GM23248 (cell line): Measurements from ENCODE around the gene TBC1D22A. TPM values are rescaled to one million over a fixed set of nuclear protein-coding genes. Genes with fewer than 3 reads are reported as not detected.

Source experiments
- DNase-seq: peaks from one replicate; pipeline ENCODE4 v3.0.0-alpha.2; 2015
- H2AFZ ChIP-seq: fragments of 200-600 bp; sonication (generic); 2 replicates; pipeline ENCODE4 v1.6.1; 2016; ENCODE audit warnings: antibody characterized with exemption
- H3F3A ChIP-seq: fragments of 200-600 bp; sonication (generic); 2 replicates; pipeline ENCODE4 v1.6.1; 2016; ENCODE audit warnings: mild to moderate bottlenecking, antibody characterized with exemption, mixed run types; ENCODE audit not compliant: insufficient read depth
- H3K27ac ChIP-seq: fragments of 200-600 bp; sonication (generic); 2 replicates; pipeline ENCODE4 v1.5.1; 2016; ENCODE audit warnings: mild to moderate bottlenecking
- H3K27me3 ChIP-seq: fragments of 200-600 bp; sonication (generic); replicated peaks from 2 replicates; pipeline ENCODE4 v1.6.1; 2016; ENCODE audit warnings: mild to moderate bottlenecking; ENCODE audit not compliant: insufficient read depth
- H3K36me3 ChIP-seq: fragments of 200-600 bp; sonication (generic); 2 replicates; pipeline ENCODE4 v1.6.1; 2016; ENCODE audit warnings: low read depth, mild to moderate bottlenecking
- H3K4me1 ChIP-seq: fragments of 200-600 bp; sonication (generic); 2 replicates; pipeline ENCODE4 v1.6.1; 2016; ENCODE audit warnings: mild to moderate bottlenecking; ENCODE audit not compliant: insufficient read depth
- H3K4me2 ChIP-seq: fragments of 200-600 bp; sonication (generic); one replicate; pipeline ENCODE4 v1.6.1; 2016; ENCODE audit warnings: mild to moderate bottlenecking; ENCODE audit not compliant: unreplicated experiment
- H3K4me3 ChIP-seq: fragments of 200-600 bp; sonication (generic); 2 replicates; pipeline ENCODE4 v1.5.1; 2016; ENCODE audit warnings: mild to moderate bottlenecking
- H3K79me2 ChIP-seq: fragments of 200-600 bp; sonication (generic); 2 replicates; pipeline ENCODE4 v1.6.1; 2016; ENCODE audit warnings: mild to moderate bottlenecking; ENCODE audit not compliant: insufficient read depth
- H3K9ac ChIP-seq: fragments of 200-600 bp; sonication (generic); 2 replicates; pipeline ENCODE4 v1.6.1; 2016; ENCODE audit warnings: mild to moderate bottlenecking
- H3K9me2 ChIP-seq: fragments of 200-600 bp; sonication (generic); 2 replicates; pipeline ENCODE4 v1.6.1; 2016; ENCODE audit warnings: mixed run types, mild to moderate bottlenecking, moderate library complexity; ENCODE audit not compliant: insufficient read depth
- H3K9me3 ChIP-seq: fragments of 200-600 bp; sonication (generic); one replicate; pipeline ENCODE4 v1.6.1; 2017; ENCODE audit warnings: low read depth
- H4K20me1 ChIP-seq: fragments of 200-600 bp; sonication (generic); 2 replicates; pipeline ENCODE4 v1.6.0; 2016; ENCODE audit not compliant: insufficient read depth
- EZH2 ChIP-seq: fragments of 200-600 bp; sonication (generic); IDR thresholded peaks from 2 replicates; pipeline ENCODE4 v1.6.1; 2018; ENCODE audit warnings: antibody characterized with exemption, mild to moderate bottlenecking; ENCODE audit not compliant: insufficient read depth, poor library complexity, severe bottlenecking
- EZH2phosphoT487 ChIP-seq: fragments of 200-600 bp; sonication (generic); IDR thresholded peaks from 2 replicates; pipeline ENCODE4 v1.6.1; 2018; ENCODE audit warnings: antibody characterized with exemption, moderate library complexity, mild to moderate bottlenecking, low read depth; ENCODE audit not compliant: insufficient read depth
- WGBS, 2 experiments: methylation state at CpG; one replicate each; pipeline ENCODE4 v1.1.6; 2015 to 2017; ENCODE audit warnings: low lambda C conversion rate in 2 of 2, low coverage in 1 of 2; ENCODE audit errors: missing lambda C conversion rate in 2 of 2; 5-methylcytosine and 5-hydroxymethylcytosine counted together
- in situ Hi-C: fragments of 300-500 bp; cut with MboI; formaldehyde crosslinking; loops from 2 replicates; pipeline ENCODE4 v1.15.0; 2020
- polyA plus RNA-seq: library from polyadenylated mRNA; unstranded; fragments of >200 nt; fragmentation: Nextera tagmentation; extraction: Ambion mirVana; gene quantifications from 2 replicates; pipeline ENCODE4 v1.2.1, GENCODE V29; 2016
- total RNA-seq: library from RNA; depleted of rRNA; stranded (reverse); fragments of >200 nt; shearing (Covaris generic); gene quantifications from 2 replicates; pipeline ENCODE4 v1.2.3, GENCODE V29; 2014

The TBC1D22A gene
- total and polyA plus RNA-seq, 2 experiments from 2014 or later, result 12.3 to 16.9 TPM

DNA sequence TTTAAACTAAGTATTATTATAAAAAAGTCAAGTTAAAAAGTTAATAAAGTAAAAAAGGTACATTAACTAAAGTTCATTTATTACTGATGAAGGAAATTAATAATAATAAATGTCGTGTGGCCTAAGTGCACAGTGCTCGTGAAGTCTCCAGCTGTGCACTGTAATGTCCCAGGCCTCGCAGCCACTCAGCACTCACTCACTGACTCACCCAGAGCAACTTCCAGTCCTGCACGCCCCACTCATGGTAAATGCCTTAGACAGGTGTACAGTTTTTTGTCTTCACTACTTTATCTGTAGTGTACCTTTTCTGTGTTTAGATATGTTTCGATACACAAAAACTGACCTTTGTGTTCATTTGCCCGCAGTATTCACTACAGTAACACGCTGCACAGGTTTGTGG, 175.5 kb downstream of the TBC1D22A start:
- 96 to 99% methylated on average over 7 of the region's 7 CpGs for WGBS, 2 experiments
- Histone ChIP-seq H3F3A (0 out of 2 replicates have a peak, but pooled peaks cover 16% of the 10 kb centered on the region), H3K9ac (no peak overlapping the region), H2AFZ (no peak overlapping the region), H3K4me2 (no peak overlapping the region), H3K79me2 (no peaks in the 10 kb centered on the region), H3K36me3 (no peaks in the 10 kb centered on the region), H3K27ac (no peak overlapping the region), H3K27me3 (no peaks in the 10 kb centered on the region), H3K9me3 (no peaks in the 10 kb centered on the region), H3K4me3 (no peak overlapping the region), H4K20me1 (no peaks in the 10 kb centered on the region), H3K4me1 (peaks cover 11% of the 10 kb centered on the region), H3K9me2 (no peaks in the 10 kb centered on the region)
- in situ Hi-C loops, result no loop called here
- DNase-seq, result no peak
- no peak for TF ChIP-seq EZH2phosphoT487
- no peak for TF ChIP-seq EZH2

DNA sequence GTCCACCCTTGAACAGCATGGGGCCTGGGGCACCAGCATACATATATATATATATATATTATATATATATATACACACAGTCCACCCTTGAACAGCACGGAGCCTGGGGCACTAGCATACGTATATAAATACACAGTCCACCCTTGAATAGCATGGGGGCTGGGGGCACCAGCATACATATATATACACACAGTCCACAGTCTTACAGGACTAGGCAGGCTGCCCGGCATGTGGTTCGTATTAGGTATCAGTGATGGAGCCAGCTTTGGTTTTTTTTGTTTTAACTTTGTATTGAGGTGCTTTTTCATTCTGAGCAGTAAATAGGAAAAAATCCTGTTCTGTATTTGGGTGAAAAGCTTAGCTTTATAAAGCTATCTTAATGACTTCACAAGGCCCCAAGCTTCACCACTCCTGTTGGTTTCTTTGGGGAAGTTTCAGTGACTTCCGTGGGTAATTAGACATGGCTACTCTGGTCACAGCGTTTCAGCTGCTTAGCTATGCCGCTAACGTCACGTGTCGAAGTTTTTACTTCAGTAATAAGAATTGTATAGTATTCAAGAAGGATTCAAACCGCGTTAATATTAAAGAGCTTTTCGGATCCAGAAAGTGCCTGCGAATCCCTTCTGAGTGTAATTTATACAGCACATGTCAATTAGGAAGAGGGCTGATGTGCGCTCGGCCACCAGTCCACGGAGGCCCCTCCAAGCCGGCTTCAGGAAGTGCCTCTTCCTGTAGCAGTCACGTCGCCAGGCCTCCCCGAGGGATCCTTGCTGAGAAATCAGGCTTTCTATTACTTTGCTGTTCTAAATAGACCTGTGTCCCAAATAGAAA, 179.7 kb downstream of the TBC1D22A start:
- in situ Hi-C loops, result no loop called here
- H3K9ac ChIP-seq, result no peak overlapping the region

DNA sequence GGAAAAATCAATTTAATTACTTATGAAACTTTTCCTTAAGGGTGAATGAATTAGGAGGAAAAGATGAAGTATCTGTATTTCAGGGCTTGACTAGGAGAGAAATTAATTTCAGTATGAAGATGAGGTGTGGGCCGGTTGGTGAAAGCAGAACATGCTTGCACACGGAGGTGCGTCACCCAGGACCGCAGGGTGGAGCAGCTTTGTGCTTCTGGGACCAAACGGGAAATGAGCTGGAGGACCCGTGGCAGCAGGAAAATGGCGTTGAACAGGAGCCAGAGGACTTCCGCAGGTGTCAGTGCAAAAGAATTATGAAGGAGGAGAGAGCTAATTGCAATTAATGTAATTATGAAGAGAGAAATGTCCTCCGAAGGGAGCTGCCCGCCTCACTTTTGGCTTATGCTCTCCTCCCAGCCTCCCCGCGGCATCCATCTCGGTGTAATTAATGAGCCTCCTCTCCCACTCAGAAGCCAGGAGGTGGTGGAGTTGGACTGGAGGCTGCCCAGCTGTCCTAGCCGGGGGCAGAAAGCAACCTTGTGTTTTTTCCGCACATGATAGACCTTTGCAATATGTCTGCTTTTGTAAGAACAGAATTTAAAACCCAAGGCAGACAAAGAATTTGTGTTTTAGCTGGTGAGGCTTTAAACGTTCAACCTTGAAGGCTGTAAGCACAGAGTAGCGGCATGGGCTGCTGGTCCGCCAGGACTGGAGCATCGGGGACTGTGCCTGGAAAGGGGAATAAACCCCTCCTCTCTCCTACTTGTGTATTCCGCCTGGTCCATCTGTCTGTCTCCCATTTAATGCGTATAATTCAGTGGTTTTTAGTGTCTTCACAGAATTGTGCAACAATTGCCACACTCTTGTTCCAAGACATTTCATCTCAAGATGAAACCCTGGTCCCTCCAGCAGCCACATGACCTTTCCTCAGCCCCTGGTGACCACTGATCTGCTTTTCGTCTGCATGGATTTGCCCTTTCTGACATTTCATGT, 180.6 kb downstream of the TBC1D22A start:
- Histone ChIP-seq H3K4me1 (no peaks in the 10 kb centered on the region), H3K79me2 (no peaks in the 10 kb centered on the region), H3F3A (no peaks in the 10 kb centered on the region), H3K27ac (no peak overlapping the region), H3K4me2 (no peak overlapping the region), H3K9me3 (no peaks in the 10 kb centered on the region), H3K4me3 (no peak overlapping the region), H3K27me3 (no peaks in the 10 kb centered on the region), H3K9me2 (no peaks in the 10 kb centered on the region), H4K20me1 (no peaks in the 10 kb centered on the region), H3K9ac (no peak overlapping the region), H2AFZ (no peak overlapping the region), H3K36me3 (no peaks in the 10 kb centered on the region)
- TF ChIP-seq EZH2, result no peak
- TF ChIP-seq EZH2phosphoT487, result no peak
- in situ Hi-C loops, result no loop called here
- WGBS, 2 experiments, result 95% methylated on average over 22 of the region's 22 CpGs
- no peak for DNase-seq

More for the DNA sequence above, 179.7 kb downstream of the TBC1D22A start:
- WGBS, 2 experiments, result 90% methylated on average over 21 of the region's 21 CpGs
- Histone ChIP-seq H3K79me2 (no peaks in the 10 kb centered on the region), H3F3A (no peaks in the 10 kb centered on the region), H3K27me3 (no peaks in the 10 kb centered on the region), H3K27ac (no peak overlapping the region), H3K4me3 (no peak overlapping the region), H4K20me1 (no peaks in the 10 kb centered on the region), H2AFZ (no peak overlapping the region), H3K4me2 (no peak overlapping the region), H3K36me3 (no peaks in the 10 kb centered on the region), H3K9me3 (no peaks in the 10 kb centered on the region), H3K9me2 (no peaks in the 10 kb centered on the region), H3K4me1 (no peaks in the 10 kb centered on the region)
- no peak for TF ChIP-seq EZH2
- TF ChIP-seq EZH2phosphoT487, result no peak
- no peak for DNase-seq

DNA sequence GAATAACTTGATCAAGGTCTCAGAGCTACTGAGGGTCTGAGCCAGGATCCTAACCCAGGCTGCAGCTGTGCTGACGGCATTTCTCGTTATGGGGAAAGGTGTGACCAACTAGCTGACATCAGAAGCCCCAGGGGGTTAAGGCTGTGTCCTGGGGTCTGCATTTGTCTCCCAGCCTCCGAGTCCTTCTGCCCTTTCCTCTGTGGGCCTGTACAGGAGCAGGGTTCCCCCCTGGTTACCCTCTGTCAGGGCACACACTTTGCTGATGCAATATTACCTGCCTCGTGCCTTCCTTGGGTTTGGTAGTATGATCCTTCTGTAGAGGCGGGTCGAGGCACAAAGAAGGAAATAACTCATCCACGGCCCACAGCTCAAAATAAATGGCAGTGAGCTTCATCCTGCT, 183.0 kb downstream of the TBC1D22A start:
- WGBS, 2 experiments, result 96 to 99% methylated on average over 7 of the region's 7 CpGs
- H3K36me3 ChIP-seq, result no peaks in the 10 kb centered on the region
- no peaks in the 10 kb centered on the region for H3K4me1 ChIP-seq

More for the DNA sequence above, 183.0 kb downstream of the TBC1D22A start:
- TF ChIP-seq EZH2, result no peak
- no peak for TF ChIP-seq EZH2phosphoT487
- Histone ChIP-seq H3K9me3 (no peaks in the 10 kb centered on the region), H3K79me2 (no peaks in the 10 kb centered on the region), H4K20me1 (no peaks in the 10 kb centered on the region), H3K4me3 (no peak overlapping the region), H3K9me2 (no peaks in the 10 kb centered on the region), H3K9ac (no peak overlapping the region), H3K4me2 (no peak overlapping the region), H3F3A (no peaks in the 10 kb centered on the region), H3K27me3 (no peaks in the 10 kb centered on the region), H3K27ac (no peak overlapping the region), H2AFZ (no peak overlapping the region)
- no peak for DNase-seq
- in situ Hi-C loops, result no loop called here
